Smooth muscle cell (in vitro differentiated cells): ENCODE results near the gene MDM2. TPM values are rescaled to one million over a fixed set of nuclear protein-coding genes. Genes with fewer than 3 reads are reported as not detected.
"Not testable (repeated sequence)": the region's sequence is repeated elsewhere in the genome, so short reads cannot be mapped to it uniquely, and the experiment has no call there.

Experiments
- DNase-seq: peaks from one replicate; lab custom pipeline; 2025; ENCODE audit not compliant: unreplicated experiment; lab: John Stamatoyannopoulos, UW
- H2AFZ ChIP-seq: fragments of 200-600 bp; sonication (generic); 2 replicates; pipeline ENCODE4 v1.6.0; 2016; ENCODE audit warnings: antibody characterized with exemption, low read depth, mild to moderate bottlenecking
- H3F3A ChIP-seq: fragments of 200-600 bp; sonication (generic); 2 replicates; pipeline ENCODE4 v1.6.0; 2017; ENCODE audit warnings: antibody characterized with exemption, low read depth
- H3K27ac ChIP-seq: fragments of 200-600 bp; sonication (generic); 2 replicates; pipeline ENCODE4 v1.5.1; 2016; ENCODE audit warnings: low read depth, mild to moderate bottlenecking
- H3K27me3 ChIP-seq: fragments of 200-600 bp; sonication (generic); 2 replicates; pipeline ENCODE4 v1.6.1; 2016; ENCODE audit warnings: low read depth, mild to moderate bottlenecking
- H3K36me3 ChIP-seq: fragments of 200-600 bp; sonication (generic); 2 replicates; pipeline ENCODE4 v1.5.1; 2016; ENCODE audit warnings: low read depth
- H3K4me1 ChIP-seq: fragments of 200-600 bp; sonication (generic); 2 replicates; pipeline ENCODE4 v1.5.1; 2016; ENCODE audit warnings: low read depth
- H3K4me2 ChIP-seq: fragments of 200-600 bp; sonication (generic); 2 replicates; pipeline ENCODE4 v1.6.0; 2016; ENCODE audit warnings: mild to moderate bottlenecking
- H3K4me3 ChIP-seq: fragments of 200-600 bp; sonication (generic); 2 replicates; pipeline ENCODE4 v1.5.1; 2016; ENCODE audit warnings: mild to moderate bottlenecking
- H3K79me2 ChIP-seq: fragments of 200-600 bp; sonication (generic); 2 replicates; pipeline ENCODE4 v1.6.0; 2016; ENCODE audit warnings: low read depth, mild to moderate bottlenecking
- H3K9ac ChIP-seq: fragments of 200-600 bp; sonication (generic); 2 replicates; pipeline ENCODE4 v1.6.0; 2016; ENCODE audit warnings: low read depth
- H3K9me3 ChIP-seq: fragments of 200-600 bp; sonication (generic); replicated peaks from 2 replicates; pipeline ENCODE4 v1.5.1; 2016; ENCODE audit warnings: low read depth
- H4K20me1 ChIP-seq: fragments of 200-600 bp; sonication (generic); 2 replicates; pipeline ENCODE4 v1.6.0; 2016; ENCODE audit warnings: low read depth
- CTCF ChIP-seq: fragments of 200-600 bp; sonication (generic); IDR thresholded peaks from 2 replicates; pipeline ENCODE4 v1.5.1; 2017; ENCODE audit warnings: borderline replicate concordance, mild to moderate bottlenecking, antibody characterized with exemption; ENCODE audit not compliant: insufficient read depth, poor library complexity, severe bottlenecking
- WGBS: methylation state at CpG from one replicate; pipeline ENCODE4 v1.1.7; 2016; ENCODE audit warnings: low lambda C conversion rate; 5-methylcytosine and 5-hydroxymethylcytosine counted together
- polyA plus RNA-seq: library from polyadenylated mRNA; unstranded; fragments of >200 nt; fragmentation: Nextera tagmentation; extraction: Ambion mirVana; gene quantifications from 2 replicates; pipeline ENCODE4 v1.2.1, GENCODE V29; 2016
- total RNA-seq: library from RNA; depleted of rRNA; stranded (reverse); fragments of >200 nt; gene quantifications from 2 replicates; pipeline ENCODE4 v1.2.3, GENCODE V29; 2014

MDM2 gene
- total and polyA plus RNA-seq, 2 experiments from 2014 or later = 43.4 to 189 TPM

DNA sequence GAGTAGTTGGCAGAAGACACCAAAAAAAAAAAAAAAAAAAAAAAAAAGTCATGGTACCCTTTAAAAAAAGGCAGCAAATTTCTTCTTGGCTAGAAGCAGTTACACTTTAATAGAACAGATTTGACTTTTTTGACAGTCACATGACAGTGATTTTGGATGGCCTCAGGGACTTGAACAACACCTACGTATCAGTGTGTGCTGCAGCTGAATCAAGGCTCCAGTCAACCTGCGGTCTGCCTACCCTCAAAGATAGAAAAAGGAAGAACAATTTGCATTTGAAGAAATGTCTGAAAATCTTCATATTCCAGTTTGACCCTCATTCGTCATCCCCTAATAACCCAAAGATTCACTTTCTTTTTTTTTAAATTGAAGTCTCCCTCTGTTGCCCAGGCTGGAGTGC lies 53.9 kb downstream of the MDM2 start:
- no peaks in the 10 kb centered on the region for H3F3A ChIP-seq
- H3K9me3 ChIP-seq = no peaks in the 10 kb centered on the region
- H3K4me3 ChIP-seq = no peak overlapping the region
- no peak overlapping the region for H3K27ac ChIP-seq
- H4K20me1 ChIP-seq = no peaks in the 10 kb centered on the region
- no peak overlapping the region for H2AFZ ChIP-seq
- H3K4me2 ChIP-seq = no peak overlapping the region
- H3K4me1 ChIP-seq = no peaks in the 10 kb centered on the region
- no peak overlapping the region for H3K9ac ChIP-seq
- TF ChIP-seq CTCF = no peak
- no peaks in the 10 kb centered on the region for H3K27me3 ChIP-seq
- H3K79me2 ChIP-seq = no peaks in the 10 kb centered on the region
- H3K36me3 ChIP-seq = no peaks in the 10 kb centered on the region
- DNase-seq = no peak
- 93% methylated on average over 3 of the region's 3 CpGs for whole genome bisulfite sequencing

DNA sequence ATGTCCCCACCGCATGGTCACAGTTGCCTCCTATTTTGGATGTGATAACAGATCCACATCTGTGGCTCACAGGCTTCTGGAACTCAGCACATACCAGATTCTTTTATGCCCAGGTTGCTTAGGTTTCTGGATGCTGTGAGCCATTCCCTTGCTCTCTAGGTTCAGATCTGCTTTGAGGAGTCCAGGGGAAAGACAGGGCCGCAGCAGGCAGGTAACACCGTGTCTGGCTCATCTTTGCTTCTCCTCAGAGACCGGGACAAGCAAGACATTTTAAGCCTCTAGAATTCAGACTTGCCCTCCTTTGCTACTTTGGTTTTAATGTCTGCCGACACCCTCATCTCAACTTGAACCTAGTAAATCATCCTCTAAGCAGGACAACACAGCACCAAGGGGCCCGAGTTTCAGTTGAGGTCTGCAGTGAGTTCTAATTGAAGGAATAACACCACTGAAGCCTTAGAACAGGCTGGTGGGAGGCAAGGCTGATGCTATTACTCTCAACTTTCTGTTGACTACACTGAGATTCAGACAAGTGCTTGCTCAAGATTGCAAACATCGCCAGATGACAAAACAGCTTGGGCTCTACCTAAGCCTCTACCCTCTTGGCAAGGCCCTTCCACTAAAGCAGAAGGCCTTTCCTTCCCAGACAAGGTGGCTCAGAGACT lies 55.3 kb downstream of the MDM2 start:
- H3K9ac ChIP-seq = no peak overlapping the region
- H3K79me2 ChIP-seq = no peaks in the 10 kb centered on the region
- no peak overlapping the region for H3K4me3 ChIP-seq
- H3K4me2 ChIP-seq = no peak overlapping the region
- H2AFZ ChIP-seq = no peak overlapping the region
- 87% methylated on average over 7 of the region's 7 CpGs for WGBS
- no peak overlapping the region for H3K27ac ChIP-seq
- H3K27me3 ChIP-seq = no peaks in the 10 kb centered on the region
- H4K20me1 ChIP-seq = no peaks in the 10 kb centered on the region
- no peaks in the 10 kb centered on the region for H3K9me3 ChIP-seq
- H3F3A ChIP-seq = no peaks in the 10 kb centered on the region
- TF ChIP-seq CTCF = no peak
- H3K36me3 ChIP-seq = no peaks in the 10 kb centered on the region
- no peaks in the 10 kb centered on the region for H3K4me1 ChIP-seq
- no peak for DNase-seq

DNA sequence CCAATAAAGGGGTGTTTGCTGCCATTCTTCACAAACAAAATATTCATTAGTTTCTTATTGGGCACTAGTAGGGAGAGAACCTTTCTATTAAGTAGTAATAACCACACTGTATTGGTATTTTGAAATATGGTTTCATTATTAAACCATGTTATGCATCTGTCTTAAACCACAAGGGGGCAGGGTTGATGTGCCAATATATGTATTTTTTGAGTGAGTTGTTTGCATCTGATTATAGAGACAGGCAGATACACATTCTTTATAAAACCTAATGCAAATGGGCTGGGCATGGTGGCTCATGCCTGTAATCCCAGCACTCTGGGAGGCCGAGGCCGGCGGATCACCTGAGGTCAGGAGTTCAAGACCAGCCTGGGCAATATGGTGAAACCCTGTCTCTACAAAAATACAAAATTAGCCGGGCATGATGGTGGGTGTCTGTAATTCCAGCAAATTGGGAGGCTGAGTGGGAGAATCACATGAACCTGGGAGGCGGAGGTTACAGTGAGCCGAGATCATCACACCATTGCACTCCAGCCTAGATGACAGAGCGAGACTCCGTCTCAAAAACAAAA lies 56.0 kb downstream of the MDM2 start:
- not testable (repeated sequence) for H3K36me3 ChIP-seq, H4K20me1 ChIP-seq, H2AFZ ChIP-seq, H3K27me3 ChIP-seq, H3K4me3 ChIP-seq, H3K4me1 ChIP-seq, H3K9ac ChIP-seq, H3K9me3 ChIP-seq, H3K27ac ChIP-seq, H3F3A ChIP-seq, DNase-seq, H3K79me2 ChIP-seq, H3K4me2 ChIP-seq
- whole genome bisulfite sequencing = 90% methylated on average over 8 of the region's 8 CpGs
- peak; percentile 62 for TF ChIP-seq CTCF

DNA sequence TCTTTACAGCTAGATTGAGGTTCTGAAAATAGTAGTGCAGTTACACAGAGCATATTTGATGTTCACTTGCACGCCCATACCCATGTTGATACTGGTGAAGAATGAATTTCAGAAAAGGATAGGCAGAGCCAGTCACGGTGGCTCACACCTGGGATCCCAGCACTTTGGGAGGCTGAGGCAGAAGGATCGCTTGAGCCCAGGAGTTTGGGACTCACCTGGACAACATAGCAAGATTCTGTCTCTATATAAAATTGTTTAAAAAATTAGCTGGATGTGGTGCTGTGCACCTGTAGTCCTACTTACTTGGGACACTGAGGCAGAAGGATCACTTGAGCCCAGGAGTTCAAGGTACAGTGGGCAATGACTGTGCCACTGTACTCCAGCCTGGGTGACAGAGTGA lies 56.6 kb downstream of the MDM2 start:
- WGBS = 94% methylated on average over 3 of the region's 3 CpGs

More for the DNA sequence above, 56.6 kb downstream of the MDM2 start:
- H3K36me3 ChIP-seq = no peaks in the 10 kb centered on the region
- DNase-seq = no peak
- H3K27ac ChIP-seq = no peak overlapping the region
- no peaks in the 10 kb centered on the region for H4K20me1 ChIP-seq
- H3K9ac ChIP-seq = no peak overlapping the region
- H3K4me1 ChIP-seq = no peaks in the 10 kb centered on the region
- H3K4me2 ChIP-seq = no peak overlapping the region
- TF ChIP-seq CTCF = no peak
- H3K27me3 ChIP-seq = peaks cover 5% of the 10 kb centered on the region
- no peak overlapping the region for H2AFZ ChIP-seq
- no peaks in the 10 kb centered on the region for H3K79me2 ChIP-seq
- no peaks in the 10 kb centered on the region for H3F3A ChIP-seq
- H3K4me3 ChIP-seq = no peak overlapping the region
- H3K9me3 ChIP-seq = no peaks in the 10 kb centered on the region
